GM19455 (cell line): Measurements from ENCODE around the gene ESRRB.

Experiments
- ATAC-seq: cut with Tn5 transposase; IDR thresholded peaks from one replicate; pipeline ENCODE4 v1.9.1; 2021; ENCODE audit not compliant: unreplicated experiment

Gene ESRRB

DNA sequence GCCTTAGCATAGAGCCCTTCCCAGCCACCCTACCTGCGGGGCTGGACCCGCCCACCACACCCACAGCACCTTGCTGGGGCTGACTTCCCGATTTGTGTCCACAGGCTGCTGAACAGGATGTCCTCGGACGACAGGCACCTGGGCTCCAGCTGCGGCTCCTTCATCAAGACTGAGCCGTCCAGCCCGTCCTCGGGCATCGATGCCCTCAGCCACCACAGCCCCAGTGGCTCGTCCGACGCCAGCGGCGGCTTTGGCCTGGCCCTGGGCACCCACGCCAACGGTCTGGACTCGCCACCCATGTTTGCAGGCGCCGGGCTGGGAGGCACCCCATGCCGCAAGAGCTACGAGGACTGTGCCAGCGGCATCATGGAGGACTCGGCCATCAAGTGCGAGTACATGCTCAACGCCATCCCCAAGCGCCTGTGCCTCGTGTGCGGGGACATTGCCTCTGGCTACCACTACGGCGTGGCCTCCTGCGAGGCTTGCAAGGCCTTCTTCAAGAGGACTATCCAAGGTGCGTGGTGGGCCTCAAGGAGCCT, 63.4 kb downstream of the ESRRB start:
- ATAC-seq, result no peak

DNA sequence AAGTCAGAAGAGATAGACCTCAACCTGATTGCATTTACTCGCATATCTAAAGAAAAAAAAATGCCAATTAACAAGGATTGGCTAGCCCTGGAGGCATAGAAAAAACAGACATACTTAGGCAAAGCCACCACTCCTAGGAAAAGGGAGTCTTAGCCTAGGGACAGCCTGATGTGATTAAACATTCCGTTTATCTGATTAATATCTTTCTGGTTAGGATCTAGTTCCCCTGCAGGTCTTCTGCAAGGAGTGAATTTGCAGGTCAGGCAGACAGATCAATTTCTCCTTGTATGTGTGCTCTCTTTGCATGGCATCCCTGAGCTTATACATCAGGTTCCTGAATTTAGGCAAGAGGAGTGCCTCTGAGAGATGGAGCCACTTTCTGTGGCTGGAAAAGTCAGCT, 70.5 kb downstream of the ESRRB start:
- ATAC-seq, result no peak

DNA sequence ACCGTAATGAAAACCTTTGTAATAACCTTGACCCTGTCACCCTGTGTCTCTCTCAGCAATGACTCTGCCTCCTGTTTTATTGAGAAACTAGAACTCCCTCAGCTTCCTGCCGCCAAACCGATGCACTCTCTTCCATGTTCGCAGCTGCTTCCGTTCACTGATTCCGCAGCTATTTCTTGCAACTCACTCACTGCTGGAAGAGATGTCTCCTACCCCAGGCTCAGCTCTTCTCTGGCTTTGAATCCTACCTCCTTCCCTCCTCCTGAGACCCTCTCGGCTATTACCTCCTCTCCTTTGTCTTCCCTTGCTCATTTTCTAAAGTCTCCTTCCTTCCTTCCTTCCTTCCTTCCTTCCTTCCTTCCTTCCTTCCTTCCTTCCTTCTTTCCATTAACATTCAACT, 71.0 kb downstream of the ESRRB start:
- no peak for ATAC-seq

DNA sequence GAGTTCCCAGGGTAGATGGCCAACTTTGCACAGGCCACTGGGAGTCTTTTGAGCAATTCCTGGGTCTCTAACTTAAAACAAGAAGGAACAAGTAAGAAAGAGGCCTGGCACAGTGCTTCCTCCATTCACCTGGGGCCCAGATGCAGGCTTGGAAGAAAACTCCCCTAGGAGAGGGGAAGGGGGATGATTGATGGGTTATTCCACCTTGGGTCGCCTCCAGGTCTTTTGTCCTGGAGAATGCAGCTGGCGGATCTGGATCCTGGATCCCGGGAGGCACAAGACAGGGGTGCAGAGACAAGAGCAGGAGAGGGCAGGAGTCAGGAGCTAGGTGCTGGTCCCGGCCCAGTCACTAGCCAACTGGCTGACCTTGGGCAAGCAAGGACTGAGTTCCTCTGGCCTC, 74.5 kb downstream of the ESRRB start:
- no peak for ATAC-seq

DNA sequence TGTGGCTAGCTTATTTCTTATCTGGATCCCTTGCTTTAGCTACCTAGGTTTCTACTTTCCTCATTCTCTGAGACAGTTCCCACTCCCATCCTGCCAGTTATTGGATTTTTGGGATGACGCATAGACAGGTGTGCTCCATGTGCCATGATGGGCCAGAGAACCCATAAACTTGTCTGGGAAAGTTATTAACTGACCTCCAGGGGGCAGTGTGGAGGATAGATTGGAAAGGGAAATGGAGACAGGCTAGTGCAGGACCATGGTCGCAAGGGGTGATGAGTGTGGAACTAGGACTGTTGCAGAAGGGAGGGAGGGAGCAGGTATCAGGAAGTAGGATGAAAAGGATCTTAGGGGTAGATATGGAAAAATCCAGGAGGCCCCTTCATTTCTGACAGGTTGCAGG, 80.3 kb downstream of the ESRRB start:
- ATAC-seq, result no peak

DNA sequence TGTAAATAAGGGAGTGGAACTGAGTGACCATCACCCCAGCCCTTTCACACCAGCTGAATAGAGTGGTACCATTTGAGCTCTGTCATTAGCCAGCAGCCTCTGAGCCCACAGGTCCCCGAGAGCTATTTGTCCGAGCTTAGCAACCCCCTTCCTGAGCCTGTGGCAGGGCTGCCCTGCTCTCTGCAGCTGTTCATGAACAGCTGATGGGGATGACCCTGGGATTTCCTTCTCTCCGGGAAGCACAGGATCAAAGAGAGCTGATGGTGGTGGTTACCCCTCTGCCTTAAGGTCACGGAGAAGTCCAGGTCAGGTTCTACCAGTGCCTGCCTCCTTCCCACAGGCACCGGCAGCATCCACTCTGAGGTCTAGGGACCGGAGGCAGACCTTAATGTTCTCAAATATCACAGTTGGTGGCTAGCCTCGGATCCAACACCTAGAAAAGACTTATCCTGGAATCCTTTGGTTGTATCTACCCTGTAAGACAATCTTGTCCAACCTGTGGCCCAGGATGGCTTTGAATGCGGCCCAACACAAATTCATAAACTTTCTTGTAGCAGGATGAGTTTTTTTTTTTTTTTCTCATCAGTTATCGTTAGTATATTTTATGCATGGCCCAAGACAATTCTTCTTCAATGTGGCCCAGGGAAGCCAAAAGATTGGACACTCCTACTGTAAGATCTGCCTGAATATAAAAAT, 81.1 kb downstream of the ESRRB start:
- ATAC-seq, result no peak

DNA sequence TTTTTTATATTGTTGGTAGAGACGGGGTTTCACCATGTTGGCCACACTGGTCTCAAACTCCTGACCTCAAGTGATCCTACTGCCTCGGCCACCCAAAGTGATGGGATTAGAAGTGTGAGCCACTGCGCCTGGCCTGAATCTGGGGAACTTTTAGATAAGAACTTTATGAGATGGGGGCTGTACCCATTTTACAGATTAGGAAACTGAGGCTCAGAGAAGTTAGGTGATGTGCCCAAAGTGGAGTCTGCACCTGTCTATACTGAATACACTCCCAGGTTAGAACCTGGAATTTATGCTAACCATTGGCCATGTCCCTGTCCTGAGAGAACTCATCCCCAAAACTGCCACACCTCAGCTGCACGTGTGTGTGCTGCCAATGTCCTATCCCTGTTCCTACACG, 81.9 kb downstream of the ESRRB start:
- ATAC-seq, result no peak

DNA sequence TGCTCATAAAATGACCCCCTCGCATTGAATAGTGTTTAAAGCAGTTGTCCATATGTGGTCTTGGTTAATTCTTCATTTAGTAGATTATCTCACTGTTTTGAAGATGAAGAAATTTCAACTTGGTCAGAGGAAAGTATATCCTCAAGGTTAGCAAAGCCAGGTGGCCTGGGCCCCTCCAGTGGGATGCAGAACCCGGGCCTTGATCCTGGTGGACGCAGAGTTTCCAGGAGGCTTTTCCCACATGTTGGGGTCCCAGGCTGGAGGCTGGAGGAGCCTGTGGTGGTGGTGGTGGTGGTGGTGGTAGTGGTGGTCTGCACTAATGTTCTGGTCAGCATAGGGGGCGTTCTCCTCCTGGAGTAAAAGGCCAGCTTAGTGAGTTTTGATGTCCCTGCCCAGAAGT, 85.9 kb downstream of the ESRRB start:
- no peak for ATAC-seq

DNA sequence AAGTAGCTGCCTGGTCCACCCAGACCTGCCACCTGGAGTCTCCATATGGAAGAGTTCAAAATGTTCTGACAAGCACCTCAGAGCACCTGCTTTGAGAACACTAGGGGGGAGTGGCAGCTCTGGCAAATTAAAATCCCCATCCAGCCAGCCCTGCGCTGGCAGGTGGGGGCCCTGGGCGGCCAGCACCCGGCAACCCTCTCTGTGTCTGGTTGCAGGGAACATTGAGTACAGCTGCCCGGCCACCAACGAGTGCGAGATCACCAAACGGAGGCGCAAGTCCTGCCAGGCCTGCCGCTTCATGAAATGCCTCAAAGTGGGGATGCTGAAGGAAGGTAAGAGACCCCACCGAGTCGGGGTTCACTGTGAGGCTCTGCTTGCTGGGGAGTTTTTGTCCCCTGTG, 86.4 kb downstream of the ESRRB start:
- ATAC-seq, result no peak

DNA sequence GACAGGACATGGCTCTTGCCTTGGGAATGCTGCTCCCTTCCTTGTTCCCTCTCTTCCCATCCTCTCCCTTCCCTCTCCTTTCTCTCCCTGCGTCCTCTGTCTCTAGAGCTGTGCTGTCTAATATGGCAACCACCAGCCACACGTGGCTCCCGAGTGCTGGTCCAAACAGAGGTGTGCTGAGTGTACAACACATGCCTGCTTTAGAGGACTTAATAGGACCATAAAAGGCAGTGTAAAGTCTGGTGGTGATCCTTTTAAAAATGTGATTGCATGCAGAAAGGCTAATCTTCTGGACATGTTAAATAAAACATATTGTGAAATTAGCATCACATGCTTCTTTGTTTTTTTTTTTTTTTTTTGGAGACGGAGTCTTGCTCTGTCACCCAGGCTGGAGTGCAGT, 87.2 kb downstream of the ESRRB start:
- ATAC-seq, result no peak

DNA sequence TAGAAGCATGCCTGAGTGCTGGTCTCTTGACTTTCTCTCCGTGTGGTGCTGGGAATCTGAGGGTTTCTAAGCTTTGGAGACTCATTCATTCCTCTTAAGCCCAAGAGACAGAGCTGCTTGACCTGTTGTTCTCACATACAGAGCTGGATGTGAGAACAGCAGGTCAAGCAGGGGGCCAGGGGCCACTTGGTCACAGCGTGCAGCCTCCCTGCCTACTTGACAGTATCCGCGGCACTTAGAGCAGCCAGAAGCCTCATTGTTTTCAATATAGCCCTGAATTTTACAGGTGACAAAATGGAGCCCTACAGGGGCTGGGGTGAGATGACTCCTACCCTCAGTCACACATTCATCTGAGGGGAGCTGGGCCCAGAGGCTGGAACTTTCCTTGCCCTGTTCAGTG, 88.9 kb downstream of the ESRRB start:
- no peak for ATAC-seq

DNA sequence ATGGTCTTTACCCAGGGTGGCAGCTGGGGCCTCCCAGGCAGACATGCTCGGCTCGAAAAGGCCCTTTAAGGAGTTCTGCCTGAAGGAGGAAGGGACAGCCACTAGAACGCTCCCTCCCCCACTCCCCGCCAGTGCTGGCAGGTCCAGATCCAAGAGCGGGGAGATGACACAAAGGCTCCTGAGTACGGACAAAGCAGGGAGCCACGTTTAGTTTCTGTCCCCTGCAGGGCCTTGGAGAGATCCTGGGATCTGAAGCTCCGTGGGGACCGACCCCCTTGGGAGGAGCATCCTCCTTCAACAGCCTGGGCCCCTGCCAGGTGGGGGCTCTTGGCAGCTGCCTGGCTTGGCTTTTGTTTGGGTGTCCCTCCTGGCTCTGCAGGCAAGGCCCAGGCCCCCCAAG, 89.7 kb downstream of the ESRRB start:
- ATAC-seq, result no peak

DNA sequence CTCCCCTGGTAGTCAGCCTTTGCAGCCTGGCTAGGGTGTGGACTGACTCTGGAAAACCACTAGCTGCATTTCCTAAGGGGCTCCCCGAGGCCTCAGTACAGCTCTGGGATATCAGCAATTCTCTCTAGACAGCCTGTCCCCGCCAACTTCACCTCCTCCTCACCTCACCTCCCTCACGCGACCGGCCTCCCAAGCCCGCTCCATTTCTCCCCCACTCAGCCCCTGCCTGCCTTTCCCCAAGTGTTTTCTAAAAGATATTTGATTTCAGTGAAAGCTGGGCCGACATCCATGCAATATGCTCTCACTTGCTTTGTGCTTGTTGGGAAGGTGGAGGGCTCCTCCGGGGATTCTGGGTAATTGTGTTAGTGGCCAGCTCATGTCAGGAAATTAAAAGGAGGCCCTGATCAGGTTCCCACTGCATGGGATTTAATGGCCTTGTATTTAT, 91.8 kb downstream of the ESRRB start:
- ATAC-seq, result no peak

DNA sequence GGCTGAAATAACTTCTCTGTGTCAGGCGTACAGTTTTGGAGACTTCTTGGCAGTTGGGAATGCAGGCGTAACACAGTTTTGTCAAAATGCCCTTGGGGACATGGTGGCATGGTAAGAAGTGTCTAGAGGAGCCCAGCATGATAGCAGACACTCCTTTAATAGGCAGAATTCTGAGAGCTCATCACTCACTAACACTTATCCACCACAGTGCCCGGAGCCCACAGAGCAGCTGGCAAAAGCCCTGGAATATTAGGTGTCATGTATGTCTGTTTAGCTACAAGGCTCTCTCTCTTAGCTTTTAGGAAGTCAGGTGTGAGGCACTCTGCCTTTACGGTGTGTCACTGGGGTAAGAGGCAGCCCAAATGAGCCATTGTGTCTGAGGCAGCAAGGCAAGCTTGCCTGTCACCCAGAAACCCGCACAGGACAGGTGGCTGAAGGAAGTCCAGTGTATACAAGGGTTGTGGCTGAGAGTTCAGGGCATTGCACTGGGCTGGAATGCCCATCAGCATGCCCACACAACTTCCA, 96.3 kb downstream of the ESRRB start:
- no peak for ATAC-seq

DNA sequence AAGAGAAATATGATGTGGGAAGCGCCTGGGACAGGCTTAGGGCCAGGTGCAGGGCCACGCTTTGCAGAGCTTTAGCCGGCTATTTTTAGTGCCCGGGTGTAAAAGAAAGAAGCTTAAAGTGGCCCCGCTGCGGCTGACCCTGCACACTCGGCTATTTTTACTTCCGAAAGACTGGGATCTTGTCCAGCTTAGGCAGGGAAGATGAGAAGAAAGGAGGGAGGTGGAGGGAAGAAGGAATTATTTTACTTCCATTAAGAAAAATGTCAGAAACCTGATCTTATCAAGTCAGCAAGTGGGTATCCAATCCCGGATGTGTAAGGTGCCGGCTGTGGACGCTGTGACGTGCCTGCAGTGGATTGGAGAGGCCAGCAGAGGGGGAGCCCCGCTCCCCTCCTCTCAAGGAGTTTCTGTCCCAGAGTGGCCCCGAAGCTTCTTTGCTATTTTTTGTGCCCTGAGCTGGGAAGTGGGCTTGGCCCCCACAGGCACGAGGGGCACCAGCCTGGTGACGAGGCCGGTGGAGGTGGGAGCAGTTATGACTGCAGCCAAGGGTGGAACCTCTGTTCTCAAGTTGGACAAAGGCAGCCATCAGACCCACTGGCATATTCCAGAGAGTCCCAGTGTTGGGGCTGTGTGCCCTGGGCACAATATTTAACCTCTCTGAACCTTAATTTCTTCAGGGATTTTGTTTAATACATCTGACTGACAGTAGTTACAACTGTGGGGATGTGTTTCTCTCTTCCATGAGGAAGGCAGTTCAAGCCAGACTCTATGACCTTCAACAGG, 97.7 kb downstream of the ESRRB start:
- ATAC-seq, result no peak

DNA sequence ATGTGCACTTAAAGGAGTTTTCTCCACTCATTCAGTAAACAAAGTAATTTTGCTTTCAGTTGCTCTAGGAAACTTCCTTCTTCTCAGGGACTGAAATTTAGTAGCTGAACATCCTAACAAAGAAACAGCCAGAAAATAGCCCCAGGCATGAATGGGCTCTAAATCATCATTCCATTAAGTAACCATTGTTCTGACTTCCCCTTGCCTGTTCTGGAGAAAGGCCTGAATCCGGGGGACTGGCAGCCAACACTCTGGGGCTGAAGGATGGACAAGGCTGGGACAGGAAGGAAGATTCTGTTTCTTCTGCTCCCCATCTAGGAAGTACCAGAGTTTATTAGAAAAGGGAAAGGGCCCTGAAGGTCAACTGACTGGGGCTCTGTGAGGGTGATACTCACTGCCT, 104.5 kb downstream of the ESRRB start:
- ATAC-seq, result no peak

DNA sequence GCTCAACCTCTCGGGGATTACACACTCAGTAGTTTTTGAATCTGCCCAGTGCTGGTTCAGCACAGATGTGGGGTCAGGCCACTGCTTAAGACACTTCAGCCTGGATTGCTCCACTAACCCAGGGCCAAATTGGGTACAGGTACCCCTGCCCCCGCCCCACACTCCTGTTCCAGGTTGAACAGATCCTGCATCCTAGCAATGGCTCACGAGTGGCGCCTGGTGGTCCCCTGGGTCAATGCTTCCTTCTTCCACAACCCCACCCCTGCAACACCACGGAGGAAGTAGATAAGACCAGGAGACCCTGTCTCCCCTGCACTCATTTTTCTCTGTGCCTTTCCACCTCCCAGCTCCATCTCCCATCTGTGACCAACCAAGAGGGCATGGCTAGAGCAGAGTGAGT, 108.4 kb downstream of the ESRRB start:
- ATAC-seq, result no peak

DNA sequence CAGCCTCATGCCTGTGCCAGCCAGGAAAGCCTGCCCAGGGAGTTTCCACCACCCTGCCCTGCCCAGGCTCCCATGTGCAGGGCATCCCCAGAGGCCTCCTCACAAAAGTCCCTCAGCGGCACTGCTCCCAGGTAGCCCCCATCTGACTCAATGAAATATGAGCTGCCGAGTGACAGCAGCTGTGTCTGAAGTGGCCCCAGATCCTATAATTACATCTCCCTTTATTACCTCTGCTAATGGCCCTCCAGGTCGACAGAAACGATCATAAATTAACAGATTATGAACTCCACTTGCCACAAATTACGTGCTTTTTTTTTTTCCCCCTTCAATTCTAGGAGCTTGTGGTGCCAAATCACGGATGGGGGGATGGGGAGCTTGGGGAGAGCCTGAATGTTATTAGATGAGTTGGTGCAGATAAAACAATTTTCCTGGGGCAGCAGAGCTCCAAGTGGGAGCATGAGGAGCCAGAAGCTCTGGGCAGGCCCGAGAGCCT, 110.4 kb downstream of the ESRRB start:
- ATAC-seq, result no peak

DNA sequence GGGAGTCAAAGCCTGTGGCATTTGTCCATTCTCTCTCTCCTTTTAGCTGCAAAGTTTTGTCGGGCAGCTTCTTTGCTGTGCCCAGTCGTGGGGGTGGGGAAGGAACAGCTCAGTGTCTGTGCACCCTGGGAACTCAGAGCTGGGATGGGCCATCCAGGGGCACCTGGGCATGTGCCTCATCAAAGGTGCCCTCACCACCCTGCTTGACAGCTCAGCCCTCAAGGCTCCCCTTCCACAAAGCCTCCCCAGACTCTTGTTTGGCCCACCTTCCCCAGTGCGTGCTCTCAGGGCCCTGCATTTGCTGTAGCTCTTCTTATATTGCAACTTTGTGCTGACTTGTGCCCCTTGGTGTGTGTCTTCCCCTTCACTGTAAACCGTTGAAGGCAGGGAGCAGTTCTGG, 112.6 kb downstream of the ESRRB start:
- ATAC-seq, result no peak

DNA sequence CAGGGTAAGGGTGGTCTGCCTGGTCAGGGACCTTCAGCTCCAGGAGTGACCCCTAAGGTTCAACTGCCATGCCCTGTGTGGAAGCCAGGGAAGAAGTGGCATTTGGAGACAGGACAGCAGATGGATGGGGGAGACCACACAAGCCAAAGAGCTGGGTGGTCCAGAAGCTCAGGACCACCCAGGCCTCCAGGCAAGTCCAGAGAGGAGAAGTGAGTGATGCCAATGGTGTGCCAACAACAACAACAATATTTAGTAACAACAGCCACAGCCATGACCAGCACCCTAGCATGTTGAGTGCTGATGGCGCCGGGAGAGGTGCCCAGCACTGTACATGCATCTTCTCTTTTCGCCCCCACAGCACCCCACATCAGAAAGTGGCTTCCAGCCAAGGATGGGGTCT, 113.7 kb downstream of the ESRRB start:
- ATAC-seq, result no peak

DNA sequence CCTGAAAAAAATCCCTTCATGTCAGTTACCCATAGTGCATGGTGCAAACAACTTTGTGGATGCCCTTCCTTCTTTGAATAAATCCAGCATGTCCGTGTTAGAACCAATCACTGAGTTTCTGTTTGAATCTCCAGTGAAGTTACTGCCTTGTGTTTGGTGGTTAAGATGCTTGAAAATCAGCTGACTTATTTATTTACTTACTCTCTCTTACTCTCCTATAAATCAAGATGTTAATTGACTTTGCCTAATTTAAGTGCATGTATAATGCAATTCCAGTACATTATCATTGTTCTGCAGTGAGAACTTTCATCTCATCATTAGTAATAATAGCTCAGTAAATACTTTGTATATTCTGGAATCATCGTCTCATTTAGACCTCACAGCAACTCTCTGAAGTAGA, 114.2 kb downstream of the ESRRB start:
- no peak for ATAC-seq

DNA sequence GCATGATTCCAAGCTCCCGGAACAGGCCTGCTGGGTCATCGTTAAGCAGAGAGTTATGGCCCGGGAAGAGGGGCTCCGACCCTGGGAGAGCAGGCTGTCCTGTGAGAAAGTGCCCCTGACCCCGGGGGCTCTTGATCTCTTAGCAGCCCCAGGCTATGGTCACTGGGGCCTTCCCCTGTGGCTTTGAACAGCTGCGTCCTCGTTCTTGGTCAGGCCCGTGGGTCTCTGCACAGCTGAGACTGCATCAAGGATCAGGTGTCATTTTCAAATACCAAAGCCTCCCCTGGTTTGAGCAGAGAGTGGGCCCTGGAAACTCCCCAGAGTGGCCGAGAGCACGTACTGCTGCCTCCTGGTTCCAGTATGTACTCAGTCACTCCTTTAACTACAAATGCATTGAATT, 114.8 kb downstream of the ESRRB start:
- no peak for ATAC-seq
